Measurements from ENCODE around the gene NHSL2.

DNA sequence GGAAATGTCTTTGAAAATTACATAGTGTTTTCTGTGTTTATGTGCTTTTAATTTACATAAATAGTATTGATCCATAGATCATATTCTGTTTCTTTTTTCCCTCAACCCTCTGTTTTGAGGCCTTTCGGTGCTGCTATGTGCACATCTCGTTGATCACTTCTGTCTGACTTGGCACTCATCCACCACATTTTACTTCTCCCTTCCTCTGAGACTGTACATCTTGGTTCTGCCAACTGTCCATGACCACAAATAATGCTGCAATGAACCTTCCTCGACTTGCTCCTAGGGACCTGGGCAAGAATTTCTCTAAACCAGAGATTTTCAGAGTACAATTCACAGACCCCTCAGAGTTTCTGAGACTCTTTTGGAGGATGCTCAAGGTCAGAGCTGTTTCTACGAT lies 146.7 kb downstream of the NHSL2 start:
- TF ChIP-seq, protein P1, sequence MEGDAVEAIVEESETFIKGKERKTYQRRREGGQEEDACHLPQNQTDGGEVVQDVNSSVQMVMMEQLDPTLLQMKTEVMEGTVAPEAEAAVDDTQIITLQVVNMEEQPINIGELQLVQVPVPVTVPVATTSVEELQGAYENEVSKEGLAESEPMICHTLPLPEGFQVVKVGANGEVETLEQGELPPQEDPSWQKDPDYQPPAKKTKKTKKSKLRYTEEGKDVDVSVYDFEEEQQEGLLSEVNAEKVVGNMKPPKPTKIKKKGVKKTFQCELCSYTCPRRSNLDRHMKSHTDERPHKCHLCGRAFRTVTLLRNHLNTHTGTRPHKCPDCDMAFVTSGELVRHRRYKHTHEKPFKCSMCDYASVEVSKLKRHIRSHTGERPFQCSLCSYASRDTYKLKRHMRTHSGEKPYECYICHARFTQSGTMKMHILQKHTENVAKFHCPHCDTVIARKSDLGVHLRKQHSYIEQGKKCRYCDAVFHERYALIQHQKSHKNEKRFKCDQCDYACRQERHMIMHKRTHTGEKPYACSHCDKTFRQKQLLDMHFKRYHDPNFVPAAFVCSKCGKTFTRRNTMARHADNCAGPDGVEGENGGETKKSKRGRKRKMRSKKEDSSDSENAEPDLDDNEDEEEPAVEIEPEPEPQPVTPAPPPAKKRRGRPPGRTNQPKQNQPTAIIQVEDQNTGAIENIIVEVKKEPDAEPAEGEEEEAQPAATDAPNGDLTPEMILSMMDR (IDR thresholded peaks at IDR 0.05 in 4 of 5, conservative IDR thresholded peaks at IDR 0.05 in 1 of 5), result no peak
- no peak for TF ChIP-seq POLR2A (IDR thresholded peaks at IDR 0.05)
